ENCODE measurements around the gene GLIPR2. TPM values are rescaled to one million over a fixed set of nuclear protein-coding genes. Genes with fewer than 3 reads are reported as not detected.

Gene GLIPR2
- total and polyA plus RNA-seq, 4 donors = 17.4 to 112 (median 75.8) TPM

DNA sequence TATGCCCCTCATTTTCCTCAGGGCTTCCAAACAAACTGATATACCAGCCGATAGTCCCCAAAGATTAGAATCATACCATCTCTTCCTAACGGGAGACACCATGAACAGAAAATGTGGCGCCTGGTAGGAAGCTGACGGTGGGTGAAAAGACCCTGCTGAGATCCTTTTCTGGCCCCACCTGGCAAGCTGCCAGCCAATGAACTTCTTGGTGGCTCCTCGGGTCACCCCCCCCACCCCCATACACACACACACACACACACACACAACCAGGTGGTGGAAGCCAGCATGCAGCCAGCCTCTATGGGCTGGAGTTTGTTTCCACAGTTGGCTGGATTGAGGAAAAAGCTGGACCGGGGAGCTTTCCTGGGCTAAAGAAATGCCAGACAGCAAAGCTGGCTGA, 27.8 kb downstream of the GLIPR2 start:
- Histone ChIP-seq H3K9me3 (ENCODE audit: control insufficient read depth in 4 of 4, insufficient read depth in 3 of 4, low read length in 3 of 4) (no peaks in the 10 kb centered on the region), H3K27me3 (ENCODE audit: control insufficient read depth in 3 of 3, insufficient read depth in 3 of 3, low read length in 2 of 3) (no peaks in the 10 kb centered on the region), H3K4me3 (no peak overlapping the region), H3K4me1 (ENCODE audit: control insufficient read depth in 5 of 5, insufficient read depth in 5 of 5, low read length in 5 of 5) (peaks cover 0 to 18% (median 9%) of the 10 kb centered on the region in 5 donors), H3K27ac (ENCODE audit: low read depth in 1 of 2, low read length in 1 of 2) (no peak overlapping the region), H3K36me3 (ENCODE audit: control insufficient read depth in 4 of 4, insufficient read depth in 4 of 4, low read length in 4 of 4) (peaks cover 0 to 2% (median 0%) of the 10 kb centered on the region in 4 donors), H3K9ac (ENCODE audit: insufficient read depth in 1 of 2, low read length in 2 of 2) (no peak overlapping the region)
- peak in 1 of 3 donors; percentile 23 for DNase-seq
- ATAC-seq (ENCODE audit: insufficient read depth, low FRiP score) = no peak
- TF ChIP-seq CTCF (IDR thresholded peaks at IDR 0.05; ENCODE audit: control extremely low read depth, extremely low read depth) = no peak
- 79 to 83% methylated on average over 6 of the region's 6 CpGs for WGBS, 2 donors

- no peak overlapping the region for H3K4me3 ChIP-seq
- H3K27me3 ChIP-seq (ENCODE audit: control insufficient read depth in 3 of 3, insufficient read depth in 3 of 3, low read length in 2 of 3) = no peaks in the 10 kb centered on the region
- no peak overlapping the region for H3K9ac ChIP-seq (ENCODE audit: insufficient read depth in 1 of 2, low read length in 2 of 2)
- 88% methylated on average over 3 of the region's 3 CpGs for WGBS, 2 donors
- no peak for TF ChIP-seq CTCF (IDR thresholded peaks at IDR 0.05; ENCODE audit: control extremely low read depth, extremely low read depth)
- ATAC-seq (ENCODE audit: insufficient read depth, low FRiP score) = no peak
- no peak for DNase-seq
- peak overlapping the region in 1 of 2 donors; percentile 24 for H3K27ac ChIP-seq (ENCODE audit: low read depth in 1 of 2, low read length in 1 of 2)
- H3K4me1 ChIP-seq (ENCODE audit: control insufficient read depth in 5 of 5, insufficient read depth in 5 of 5, low read length in 5 of 5) = peaks cover 0 to 18% (median 9%) of the 10 kb centered on the region in 5 donors
- H3K9me3 ChIP-seq (ENCODE audit: control insufficient read depth in 4 of 4, insufficient read depth in 3 of 4, low read length in 3 of 4) = no peaks in the 10 kb centered on the region
- peaks cover 0 to 2% (median 0%) of the 10 kb centered on the region in 4 donors for H3K36me3 ChIP-seq (ENCODE audit: control insufficient read depth in 4 of 4, insufficient read depth in 4 of 4, low read length in 4 of 4)
Measured at GRCh38 chr9:36164989-36165388, 28.5 kb downstream of the GLIPR2 start.

- 57 to 64% methylated on average over 12 of the region's 12 CpGs for WGBS, 2 donors
- ATAC-seq (ENCODE audit: insufficient read depth, low FRiP score) (peak; percentile 25), DNase-seq (peak in 1 of 3 donors; percentile 17)
- peaks cover 0 to 18% (median 9%) of the 10 kb centered on the region in 5 donors for H3K4me1 ChIP-seq (ENCODE audit: control insufficient read depth in 5 of 5, insufficient read depth in 5 of 5, low read length in 5 of 5)
- H3K27me3 ChIP-seq (ENCODE audit: control insufficient read depth in 3 of 3, insufficient read depth in 3 of 3, low read length in 2 of 3) = no peaks in the 10 kb centered on the region
- H3K4me3 ChIP-seq = no peak overlapping the region
- peaks cover 0 to 2% (median 0%) of the 10 kb centered on the region in 4 donors for H3K36me3 ChIP-seq (ENCODE audit: control insufficient read depth in 4 of 4, insufficient read depth in 4 of 4, low read length in 4 of 4)
- no peak for TF ChIP-seq CTCF (IDR thresholded peaks at IDR 0.05; ENCODE audit: control extremely low read depth, extremely low read depth)
- H3K9ac ChIP-seq (ENCODE audit: insufficient read depth in 1 of 2, low read length in 2 of 2) = no peak overlapping the region
- no peaks in the 10 kb centered on the region for H3K9me3 ChIP-seq (ENCODE audit: control insufficient read depth in 4 of 4, insufficient read depth in 3 of 4, low read length in 3 of 4)
- peak overlapping the region in 1 of 2 donors; percentile 20 for H3K27ac ChIP-seq (ENCODE audit: low read depth in 1 of 2, low read length in 1 of 2)
Measured at GRCh38 chr9:36165826-36166167, 29.3 kb downstream of the GLIPR2 start.
